ENCODE data around the gene FBXO34. TPM values are rescaled to one million over a fixed set of nuclear protein-coding genes. Genes with fewer than 3 reads are reported as not detected.

Gene FBXO34
- total RNA-seq, 2 experiments from 2014 or later = 18.6 to 22.1 TPM

DNA sequence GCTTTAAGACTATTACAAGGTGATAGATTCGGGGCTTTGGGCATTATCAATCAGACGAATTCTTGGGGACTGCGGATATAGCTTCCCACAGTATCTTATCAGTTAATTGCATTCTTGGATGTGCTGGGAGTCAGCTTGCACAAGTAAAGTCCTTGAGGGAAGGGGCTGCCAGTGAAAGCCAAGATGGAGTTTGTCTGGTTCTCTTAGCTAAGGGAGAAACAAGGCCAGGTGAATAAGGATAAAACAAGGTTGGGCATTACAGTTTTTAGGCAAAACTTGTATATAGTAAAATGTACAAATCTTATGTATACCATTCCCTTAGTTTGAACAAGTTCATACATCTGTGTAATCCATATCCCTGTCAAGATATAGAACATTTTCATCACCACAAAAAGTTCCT lies 5.5 kb downstream of the FBXO34 start:
- Mint-ChIP-seq H3K4me1 (peaks cover 57% of the 10 kb centered on the region), H3K4me3 (no peak overlapping the region), H3K27ac (no peak overlapping the region), H3K9me3 (ENCODE audit: low read depth) (no peaks in the 10 kb centered on the region), H3K36me3 (peaks cover 10% of the 10 kb centered on the region), H3K27me3 (no peaks in the 10 kb centered on the region)
- CTCF ChIA-PET = interaction anchor here (1.9 kb wide), 1 partner anchor 78 kb away, joined by 8 read pairs; no protein-coding TSS in a partner anchor
- ATAC-seq (no peak), DNase-seq (no peak)

- DNase-seq = no peak
- Mint-ChIP-seq H3K4me3 (no peak overlapping the region), H3K36me3 (peaks cover 14% of the 10 kb centered on the region), H3K9me3 (ENCODE audit: low read depth) (no peaks in the 10 kb centered on the region), H3K27me3 (no peaks in the 10 kb centered on the region), H3K27ac (peak overlapping the region; percentile 64), H3K4me1 (peaks cover 49% of the 10 kb centered on the region)
- CTCF ChIA-PET = interaction anchor here (0.9 to 1.0 kb wide), 2 partner anchors 67 to 76 kb away, joined by 3 to 5 read pairs; no protein-coding TSS in a partner anchor
- peak; percentile 71 for ATAC-seq
Measured at GRCh38 chr14:55277972-55278740, 6.9 kb downstream of the FBXO34 start.

DNA sequence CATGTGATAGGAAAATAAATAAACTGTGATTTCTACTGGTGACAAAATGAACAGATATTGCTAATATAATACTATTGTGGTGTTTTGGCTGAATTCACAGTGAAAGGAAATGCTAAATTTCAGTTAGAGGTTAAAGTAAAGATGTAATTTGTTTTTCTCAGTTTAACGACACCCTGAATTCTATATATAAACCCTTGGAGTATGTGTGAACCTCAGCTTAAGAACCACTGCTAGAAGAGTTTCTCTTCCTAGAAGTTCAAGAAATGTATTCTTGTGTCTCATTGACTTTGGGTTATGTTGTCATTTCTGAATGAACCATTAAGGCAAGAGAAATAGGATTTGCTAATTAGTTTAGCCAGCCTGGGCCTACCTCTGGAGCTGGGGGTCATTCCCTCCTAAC lies 8.2 kb downstream of the FBXO34 start:
- Mint-ChIP-seq H3K4me1 (peaks cover 41% of the 10 kb centered on the region), H3K9me3 (ENCODE audit: low read depth) (no peaks in the 10 kb centered on the region), H3K36me3 (peaks cover 13% of the 10 kb centered on the region), H3K4me3 (no peak overlapping the region), H3K27me3 (no peaks in the 10 kb centered on the region), H3K27ac (no peak overlapping the region)
- CTCF ChIA-PET = no interaction called here
- DNase-seq (no peak), ATAC-seq (no peak)

DNA sequence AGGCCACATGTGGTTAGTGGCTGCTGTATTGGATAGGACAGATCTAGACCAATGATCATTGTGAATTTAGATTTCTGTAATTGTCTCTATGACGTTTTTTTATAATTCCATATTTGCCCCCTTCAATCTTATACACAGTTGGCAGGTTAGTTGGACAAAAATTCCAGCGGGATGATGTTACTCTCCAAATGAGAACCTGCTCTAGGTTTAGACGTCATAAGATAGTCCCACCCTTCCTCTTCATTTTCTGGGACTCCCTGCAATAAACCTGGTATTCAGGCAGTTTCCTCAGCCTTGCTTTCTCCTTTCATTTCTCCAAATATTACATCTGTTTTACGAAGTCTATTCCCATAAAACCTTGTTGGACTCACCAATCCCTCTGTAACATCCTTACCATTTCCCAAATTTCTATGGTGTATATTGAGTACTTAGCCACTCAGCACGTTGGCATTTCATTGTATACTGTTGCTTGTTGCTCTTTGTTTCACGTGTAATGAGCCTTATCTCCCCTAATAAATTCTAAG lies 10.2 kb downstream of the FBXO34 start:
- ATAC-seq (no peak), DNase-seq (no peak)
- Mint-ChIP-seq H3K36me3 (peaks cover 17% of the 10 kb centered on the region), H3K27ac (no peak overlapping the region), H3K4me3 (no peak overlapping the region), H3K27me3 (no peaks in the 10 kb centered on the region), H3K9me3 (ENCODE audit: low read depth) (no peaks in the 10 kb centered on the region), H3K4me1 (peaks cover 33% of the 10 kb centered on the region)
- CTCF ChIA-PET = interaction anchor here (0.6 kb wide), 1 partner anchor 51 kb away, joined by 3 read pairs; no protein-coding TSS in a partner anchor

GRCh38 chr14:55285048-55285652 lies 13.9 kb downstream of the FBXO34 start:
- H3K4me1 Mint-ChIP-seq = peaks cover 23% of the 10 kb centered on the region
- H3K4me3 Mint-ChIP-seq = no peak overlapping the region
- no peaks in the 10 kb centered on the region for H3K9me3 Mint-ChIP-seq (ENCODE audit: low read depth)
- CTCF ChIA-PET = interaction anchor here (2.2 kb wide), 1 partner anchor 15 kb away, joined by 8 read pairs; the partner anchor contains the start of gene FBXO34
- no peak overlapping the region for H3K27ac Mint-ChIP-seq
- no peaks in the 10 kb centered on the region for H3K27me3 Mint-ChIP-seq
- peaks cover 16% of the 10 kb centered on the region for H3K36me3 Mint-ChIP-seq
- DNase-seq (no peak), ATAC-seq (no peak)

DNA sequence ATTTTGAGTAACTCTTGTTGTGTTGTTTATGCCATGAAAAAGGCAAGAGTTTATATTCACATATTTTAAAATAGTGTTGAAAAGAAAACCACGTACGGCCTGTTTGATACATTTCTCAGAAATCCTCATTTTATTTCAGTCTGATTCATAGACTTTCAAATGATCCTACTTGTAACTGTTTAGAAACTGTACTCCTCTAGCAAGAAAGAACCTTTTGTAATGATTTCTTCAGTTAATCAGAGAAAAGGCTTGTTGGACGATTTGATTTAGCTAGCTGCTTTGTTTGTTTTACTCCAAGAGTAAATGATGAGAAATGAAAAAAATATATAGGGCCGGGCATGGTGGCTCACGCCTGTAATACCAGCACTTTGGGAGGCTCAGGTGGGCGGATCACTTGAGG lies 17.2 kb downstream of the FBXO34 start:
- DNase-seq = no peak
- peaks cover 7% of the 10 kb centered on the region for H3K36me3 Mint-ChIP-seq
- H3K27me3 Mint-ChIP-seq = no peaks in the 10 kb centered on the region
- H3K4me1 Mint-ChIP-seq = peaks cover 18% of the 10 kb centered on the region
- H3K4me3 Mint-ChIP-seq = no peak overlapping the region
- no peak for ATAC-seq
- H3K9me3 Mint-ChIP-seq (ENCODE audit: low read depth) = no peaks in the 10 kb centered on the region
- CTCF ChIA-PET = interaction anchor here (2.4 kb wide), 1 partner anchor 17 kb away, joined by 6 read pairs; the partner anchor contains the start of gene FBXO34
- no peak overlapping the region for H3K27ac Mint-ChIP-seq

DNA sequence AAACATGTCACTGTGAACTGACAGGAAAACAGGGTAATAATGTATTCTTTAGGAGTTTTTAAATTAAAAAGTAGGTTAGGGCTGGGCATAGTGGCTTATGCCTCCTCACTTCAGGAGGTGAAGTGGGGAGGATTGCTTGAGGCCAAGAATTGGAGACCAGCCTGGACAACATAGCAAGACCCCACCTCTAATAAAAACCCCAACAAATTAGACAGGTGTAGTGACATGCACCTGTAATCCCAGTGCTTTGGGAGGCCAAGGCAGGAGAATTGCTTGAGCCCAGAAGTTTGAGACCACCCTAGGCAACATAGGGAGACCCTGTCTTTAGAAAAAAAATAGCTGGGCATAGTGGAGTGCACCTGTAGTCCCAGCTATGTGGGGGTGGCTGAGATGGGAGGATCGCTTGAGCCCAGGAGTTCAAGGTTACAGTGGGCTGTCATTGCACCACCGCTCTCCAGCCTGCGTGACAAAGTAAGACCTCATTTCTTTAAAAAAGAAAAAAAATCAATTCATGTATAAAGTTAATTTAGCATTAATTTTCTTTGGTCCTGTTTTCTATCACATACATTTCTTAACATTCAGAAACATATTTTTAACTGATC lies 20.4 kb downstream of the FBXO34 start:
- no peak overlapping the region for H3K4me3 Mint-ChIP-seq
- DNase-seq = no peak
- H3K4me1 Mint-ChIP-seq = peaks cover 34% of the 10 kb centered on the region
- peaks cover 4% of the 10 kb centered on the region for H3K36me3 Mint-ChIP-seq
- CTCF ChIA-PET = no interaction called here
- no peaks in the 10 kb centered on the region for H3K27me3 Mint-ChIP-seq
- no peak overlapping the region for H3K27ac Mint-ChIP-seq
- no peak for ATAC-seq
- H3K9me3 Mint-ChIP-seq (ENCODE audit: low read depth) = no peaks in the 10 kb centered on the region

- H3K4me3 Mint-ChIP-seq = no peak overlapping the region
- DNase-seq (no peak), ATAC-seq (no peak)
- no peaks in the 10 kb centered on the region for H3K9me3 Mint-ChIP-seq (ENCODE audit: low read depth)
- H3K36me3 Mint-ChIP-seq = peaks cover 15% of the 10 kb centered on the region
- H3K4me1 Mint-ChIP-seq = peaks cover 36% of the 10 kb centered on the region
- H3K27ac Mint-ChIP-seq = no peak overlapping the region
- CTCF ChIA-PET = interaction anchor here (0.8 kb wide), 1 partner anchor 21 kb away, joined by 3 read pairs; no protein-coding TSS in a partner anchor
- no peaks in the 10 kb centered on the region for H3K27me3 Mint-ChIP-seq
Measured at GRCh38 chr14:55294603-55295002, 23.4 kb downstream of the FBXO34 start.

DNA sequence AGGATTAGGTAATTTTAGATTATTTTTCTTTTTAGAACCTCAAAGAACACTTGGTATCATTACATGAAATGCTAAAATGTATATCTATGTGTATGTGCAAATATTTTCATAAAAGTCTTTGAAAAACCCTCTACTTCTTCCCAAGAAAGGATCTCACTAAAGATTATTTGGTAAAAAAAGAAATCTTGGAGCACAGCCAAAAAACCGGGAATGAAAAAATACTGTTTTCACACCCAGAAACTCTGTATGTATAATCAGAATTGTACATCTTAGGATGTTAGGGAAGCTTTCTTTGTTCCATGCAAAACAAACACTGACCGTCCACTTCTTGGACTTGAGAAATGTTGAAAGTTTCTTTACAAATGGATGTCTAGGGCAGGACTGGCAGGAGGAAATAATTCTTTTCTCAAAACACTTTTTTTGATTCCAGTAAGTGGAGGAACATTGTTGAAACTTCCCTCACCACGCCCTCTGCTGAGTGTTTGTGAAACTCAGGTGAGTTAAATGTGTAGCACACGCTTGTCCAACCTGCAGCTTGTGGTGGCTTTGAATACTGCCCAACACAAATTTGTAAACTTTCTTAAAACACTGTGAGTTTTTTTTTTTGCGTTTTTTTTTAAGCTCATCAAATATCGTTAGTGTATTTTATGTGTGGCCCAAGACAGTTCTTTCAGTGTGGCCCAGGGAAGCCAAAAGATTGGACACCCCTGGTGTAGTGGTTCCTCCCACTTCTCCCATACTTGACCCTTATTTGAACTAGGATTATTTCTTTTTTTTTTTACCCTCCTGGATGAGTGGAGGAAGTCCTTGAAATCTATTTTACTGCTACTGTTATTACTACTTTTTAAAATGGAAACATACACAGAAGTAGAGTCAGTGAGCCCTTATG lies 26.6 kb downstream of the FBXO34 start:
- Mint-ChIP-seq H3K4me1 (peaks cover 57% of the 10 kb centered on the region), H3K36me3 (peaks cover 18% of the 10 kb centered on the region), H3K27me3 (no peaks in the 10 kb centered on the region), H3K9me3 (ENCODE audit: low read depth) (no peaks in the 10 kb centered on the region), H3K4me3 (peak overlapping the region; percentile 9), H3K27ac (peak overlapping the region; percentile 37)
- no peak for ATAC-seq
- CTCF ChIA-PET = interaction anchor here (0.6 to 1.0 kb wide), 2 partner anchors 40 to 208 kb away, joined by 3 read pairs; no protein-coding TSS in a partner anchor
- DNase-seq = peak; percentile 61

DNA sequence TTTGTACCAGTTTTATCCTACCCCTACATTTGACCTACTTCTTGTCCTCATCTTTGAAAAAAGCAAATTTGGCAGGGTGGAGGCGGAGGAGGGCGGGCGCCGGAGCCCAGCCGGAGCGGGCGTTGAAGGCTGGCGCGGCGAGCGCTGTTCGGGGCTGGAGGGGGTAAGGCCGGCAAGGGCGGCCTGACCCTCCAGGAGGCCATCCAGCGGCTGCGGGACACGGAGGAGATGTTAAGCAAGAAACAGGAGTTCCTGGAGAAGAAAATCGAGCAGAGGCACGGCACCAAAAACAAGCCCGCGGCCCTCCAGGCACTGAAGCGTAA lies 27.2 kb downstream of the FBXO34 start:
- H3K4me3 Mint-ChIP-seq = no peak overlapping the region
- DNase-seq (no peak), ATAC-seq (no peak)
- CTCF ChIA-PET = interaction anchor here (0.6 to 1.0 kb wide), 2 partner anchors 40 to 209 kb away, joined by 3 read pairs; no protein-coding TSS in a partner anchor
- no peaks in the 10 kb centered on the region for H3K9me3 Mint-ChIP-seq (ENCODE audit: low read depth)
- peaks cover 60% of the 10 kb centered on the region for H3K4me1 Mint-ChIP-seq
- peaks cover 18% of the 10 kb centered on the region for H3K36me3 Mint-ChIP-seq
- no peaks in the 10 kb centered on the region for H3K27me3 Mint-ChIP-seq
- no peak overlapping the region for H3K27ac Mint-ChIP-seq

- H3K36me3 Mint-ChIP-seq = peaks cover 23% of the 10 kb centered on the region
- H3K4me3 Mint-ChIP-seq = no peak overlapping the region
- no peak overlapping the region for H3K27ac Mint-ChIP-seq
- CTCF ChIA-PET = no interaction called here
- H3K27me3 Mint-ChIP-seq = no peaks in the 10 kb centered on the region
- DNase-seq (no peak), ATAC-seq (peak; percentile 68)
- H3K9me3 Mint-ChIP-seq (ENCODE audit: low read depth) = no peaks in the 10 kb centered on the region
- peaks cover 46% of the 10 kb centered on the region for H3K4me1 Mint-ChIP-seq
Measured at GRCh38 chr14:55301437-55302121, 30.4 kb downstream of the FBXO34 start.

DNA sequence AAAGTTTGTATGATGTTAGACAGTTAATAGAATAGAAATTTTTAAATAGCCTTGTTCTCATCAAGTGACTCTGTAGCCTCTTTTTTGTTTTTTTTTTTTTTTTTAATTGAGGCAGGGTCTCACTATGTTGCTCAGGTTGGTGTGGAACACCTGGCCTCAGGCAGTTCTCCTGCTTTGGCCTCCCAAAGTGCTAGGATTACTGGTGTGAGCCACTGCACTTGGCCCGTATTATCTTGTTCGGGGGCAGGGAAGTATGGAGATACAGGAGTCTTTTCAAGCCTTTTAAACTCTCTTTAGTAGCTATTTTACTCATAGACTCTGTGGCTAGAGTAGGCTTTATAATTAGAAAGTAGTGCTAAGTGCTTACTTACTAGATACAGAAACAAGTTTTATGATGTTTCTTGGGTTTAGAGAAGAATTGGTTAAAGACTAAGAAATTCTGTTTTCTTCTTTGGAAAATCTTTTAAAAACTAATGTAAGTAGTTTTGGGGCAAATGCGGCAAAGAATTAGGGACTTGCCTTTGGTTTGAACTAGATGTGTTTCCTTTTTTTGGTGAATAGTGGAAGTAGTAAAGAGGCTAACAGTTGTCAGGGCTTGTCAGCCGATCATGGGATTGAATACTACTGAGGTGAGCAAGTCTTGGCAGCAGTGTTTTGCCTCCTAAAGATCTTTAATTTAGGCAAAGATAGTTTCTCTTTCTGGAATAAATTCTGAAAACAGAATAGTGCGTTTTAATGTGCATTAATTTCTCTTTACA lies 31.3 kb downstream of the FBXO34 start:
- Mint-ChIP-seq H3K4me1 (peaks cover 41% of the 10 kb centered on the region), H3K4me3 (no peak overlapping the region), H3K27me3 (no peaks in the 10 kb centered on the region), H3K9me3 (ENCODE audit: low read depth) (no peaks in the 10 kb centered on the region), H3K27ac (no peak overlapping the region), H3K36me3 (peaks cover 22% of the 10 kb centered on the region)
- DNase-seq (no peak), ATAC-seq (no peak)
- CTCF ChIA-PET = no interaction called here
